IPS-18c (cell line): ENCODE data around the gene TLR6.
"Not testable (repeated sequence)": the region's sequence is repeated elsewhere in the genome, so short reads cannot be mapped to it uniquely, and the experiment has no call there.

Experiments used
- H3K4me3 ChIP-seq: 2 replicates; pipeline ENCODE4 v1.7.0; 2013; ENCODE audit warnings: low read depth, mild to moderate bottlenecking, low read length, moderate library complexity; ENCODE audit not compliant: insufficient read depth
- H3K9me3 ChIP-seq: one replicate; pipeline ENCODE4 v1.6.1; 2013; ENCODE audit warnings: mild to moderate bottlenecking, low read length, moderate library complexity; ENCODE audit not compliant: control insufficient read depth, insufficient read depth

TLR6 gene

GRCh38 chr4:38837334-38837733 is 19.3 kb downstream of the TLR6 start:
- Histone ChIP-seq H3K4me3 (no peak overlapping the region), H3K9me3 (no peaks in the 10 kb centered on the region)

- Histone ChIP-seq H3K9me3 (no peaks in the 10 kb centered on the region), H3K4me3 (no peak overlapping the region)
Observed at GRCh38 chr4:38834570-38834969, 22.0 kb downstream of the TLR6 start.

- Histone ChIP-seq H3K4me3 (no peak overlapping the region), H3K9me3 (no peaks in the 10 kb centered on the region)
Observed at GRCh38 chr4:38832624-38833528, 23.7 kb downstream of the TLR6 start.

GRCh38 chr4:38832206-38832605 is 24.4 kb downstream of the TLR6 start:
- Histone ChIP-seq H3K9me3 (no peaks in the 10 kb centered on the region), H3K4me3 (no peak overlapping the region)

- H3K9me3 ChIP-seq = no peaks in the 10 kb centered on the region
- H3K4me3 ChIP-seq = no peak overlapping the region
Observed at GRCh38 chr4:38831653-38832052, 25.0 kb downstream of the TLR6 start.

- no peak overlapping the region for H3K4me3 ChIP-seq
- no peaks in the 10 kb centered on the region for H3K9me3 ChIP-seq
Observed at GRCh38 chr4:38829237-38829636, 27.4 kb downstream of the TLR6 start.

- H3K9me3 ChIP-seq = no peaks in the 10 kb centered on the region
- no peak overlapping the region for H3K4me3 ChIP-seq
Observed at GRCh38 chr4:38823766-38824165, 32.9 kb downstream of the TLR6 start.

GRCh38 chr4:38822748-38823303 is 33.8 kb downstream of the TLR6 start:
- Histone ChIP-seq H3K9me3 (no peaks in the 10 kb centered on the region), H3K4me3 (no peak overlapping the region)

- Histone ChIP-seq H3K9me3 (no peaks in the 10 kb centered on the region), H3K4me3 (no peak overlapping the region)
Observed at GRCh38 chr4:38821739-38822138, 34.9 kb downstream of the TLR6 start.

- Histone ChIP-seq H3K4me3 (no peak overlapping the region), H3K9me3 (no peaks in the 10 kb centered on the region)
Observed at GRCh38 chr4:38820329-38821061, 36.1 kb downstream of the TLR6 start.

- H3K9me3 ChIP-seq = no peaks in the 10 kb centered on the region
- no peak overlapping the region for H3K4me3 ChIP-seq
Observed at GRCh38 chr4:38819569-38819968, 37.0 kb downstream of the TLR6 start.

- H3K4me3 ChIP-seq = no peak overlapping the region
- no peaks in the 10 kb centered on the region for H3K9me3 ChIP-seq
Observed at GRCh38 chr4:38818441-38818976, 38.1 kb downstream of the TLR6 start.

- Histone ChIP-seq H3K9me3 (no peaks in the 10 kb centered on the region), H3K4me3 (no peak overlapping the region)
Observed at GRCh38 chr4:38815885-38816782, 40.5 kb downstream of the TLR6 start.

GRCh38 chr4:38814386-38814785 is 42.2 kb downstream of the TLR6 start:
- no peaks in the 10 kb centered on the region for H3K9me3 ChIP-seq
- H3K4me3 ChIP-seq = no peak overlapping the region

- no peak overlapping the region for H3K4me3 ChIP-seq
- no peaks in the 10 kb centered on the region for H3K9me3 ChIP-seq
Observed at GRCh38 chr4:38811297-38811696, 45.3 kb downstream of the TLR6 start.

GRCh38 chr4:38807462-38807861 is 49.2 kb downstream of the TLR6 start:
- not testable (repeated sequence) for H3K9me3 ChIP-seq

GRCh38 chr4:38806251-38806650 is 50.4 kb downstream of the TLR6 start:
- H3K9me3 ChIP-seq = peaks cover 10% of the 10 kb centered on the region
- H3K4me3 ChIP-seq = not testable (repeated sequence)

More at GRCh38 chr4:38807462-38807861, 49.2 kb downstream of the TLR6 start:
- not testable (repeated sequence) for H3K4me3 ChIP-seq
